HG02981 (cell line): ENCODE data around the gene MYBPC1.
"Not testable (repeated sequence)": the region's sequence is repeated elsewhere in the genome, so short reads cannot be mapped to it uniquely, and the experiment has no call there.

ENCODE experiments used
- ATAC-seq: cut with Tn5 transposase; IDR thresholded peaks from one replicate; pipeline ENCODE4 v1.9.1; 2021; ENCODE audit warnings: mild to moderate bottlenecking, moderate library complexity; ENCODE audit not compliant: unreplicated experiment

Gene MYBPC1

GRCh38 chr12:101729842-101730241 lies 135.1 kb downstream of the MYBPC1 start:
- ATAC-seq = no peak

- no peak for ATAC-seq
Measured at GRCh38 chr12:101732318-101732717, 137.5 kb downstream of the MYBPC1 start.

GRCh38 chr12:101733166-101733565 lies 138.4 kb downstream of the MYBPC1 start:
- peak; percentile 70 for ATAC-seq

GRCh38 chr12:101734482-101734881 lies 139.7 kb downstream of the MYBPC1 start:
- not testable (repeated sequence) for ATAC-seq
